ENCODE results near the gene BUB1.

DNA sequence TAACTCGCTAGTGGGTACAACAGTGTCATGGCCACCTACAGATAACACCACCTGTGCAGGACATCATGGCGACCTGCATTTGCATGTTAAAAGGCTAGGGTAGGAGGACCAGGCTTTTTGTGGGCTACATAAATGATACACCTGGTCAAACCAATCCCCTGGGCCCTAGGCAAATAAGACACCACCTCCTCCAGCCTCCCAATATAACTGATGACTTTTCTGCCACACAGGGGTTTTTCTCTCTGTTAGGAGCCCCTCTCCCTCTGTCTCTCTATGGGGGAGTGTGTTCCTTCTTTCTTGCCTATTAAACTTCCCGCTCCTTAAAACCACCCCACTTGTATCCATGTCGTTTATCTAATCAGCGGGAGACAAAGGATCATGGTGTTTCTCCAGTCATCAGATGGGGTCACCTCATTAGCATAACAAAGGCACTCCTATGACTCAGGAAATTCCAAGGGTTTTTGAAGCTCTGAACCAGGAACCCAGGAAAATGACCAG is 10.8 kb upstream of the BUB1 start:
- TF ChIP-seq, protein P1, sequence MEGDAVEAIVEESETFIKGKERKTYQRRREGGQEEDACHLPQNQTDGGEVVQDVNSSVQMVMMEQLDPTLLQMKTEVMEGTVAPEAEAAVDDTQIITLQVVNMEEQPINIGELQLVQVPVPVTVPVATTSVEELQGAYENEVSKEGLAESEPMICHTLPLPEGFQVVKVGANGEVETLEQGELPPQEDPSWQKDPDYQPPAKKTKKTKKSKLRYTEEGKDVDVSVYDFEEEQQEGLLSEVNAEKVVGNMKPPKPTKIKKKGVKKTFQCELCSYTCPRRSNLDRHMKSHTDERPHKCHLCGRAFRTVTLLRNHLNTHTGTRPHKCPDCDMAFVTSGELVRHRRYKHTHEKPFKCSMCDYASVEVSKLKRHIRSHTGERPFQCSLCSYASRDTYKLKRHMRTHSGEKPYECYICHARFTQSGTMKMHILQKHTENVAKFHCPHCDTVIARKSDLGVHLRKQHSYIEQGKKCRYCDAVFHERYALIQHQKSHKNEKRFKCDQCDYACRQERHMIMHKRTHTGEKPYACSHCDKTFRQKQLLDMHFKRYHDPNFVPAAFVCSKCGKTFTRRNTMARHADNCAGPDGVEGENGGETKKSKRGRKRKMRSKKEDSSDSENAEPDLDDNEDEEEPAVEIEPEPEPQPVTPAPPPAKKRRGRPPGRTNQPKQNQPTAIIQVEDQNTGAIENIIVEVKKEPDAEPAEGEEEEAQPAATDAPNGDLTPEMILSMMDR (conservative IDR thresholded peaks at IDR 0.05 in 1 of 2, IDR thresholded peaks at IDR 0.05 in 1 of 2; ENCODE audit: extremely low read depth in 1 of 2, insufficient read depth in 1 of 2, low read depth in 1 of 2, low read length in 2 of 2), result no peak
- no peak for TF ChIP-seq EZH2 (IDR thresholded peaks at IDR 0.05; ENCODE audit: borderline replicate concordance, low read length)

Measured in mammary epithelial cell (primary cell).